OCI-LY7 (cell line): ENCODE results near the gene M1AP.

ENCODE experiments used
- CTCF ChIP-seq: fragments of 200-600 bp; sonication (generic); conservative IDR thresholded peaks from 2 replicates; pipeline ENCODE4 v1.5.1; 2014; ENCODE audit warnings: mild to moderate bottlenecking, antibody characterized with exemption, low read length, moderate library complexity, mixed read lengths
- EZH2phosphoT487 ChIP-seq: fragments of 200-600 bp; sonication (generic); IDR thresholded peaks from 2 replicates; pipeline ENCODE4 v1.6.1; 2018; ENCODE audit warnings: low read depth, borderline replicate concordance, mild to moderate bottlenecking, mixed run types, antibody characterized with exemption, low read length, moderate library complexity, mixed read lengths

- TF ChIP-seq CTCF: no peak
- no peak for TF ChIP-seq EZH2phosphoT487
Observed at GRCh38 chr2:74606927-74607326, 41.2 kb downstream of the M1AP start.
